ENCODE results near the gene MALT1.

Gene MALT1

DNA sequence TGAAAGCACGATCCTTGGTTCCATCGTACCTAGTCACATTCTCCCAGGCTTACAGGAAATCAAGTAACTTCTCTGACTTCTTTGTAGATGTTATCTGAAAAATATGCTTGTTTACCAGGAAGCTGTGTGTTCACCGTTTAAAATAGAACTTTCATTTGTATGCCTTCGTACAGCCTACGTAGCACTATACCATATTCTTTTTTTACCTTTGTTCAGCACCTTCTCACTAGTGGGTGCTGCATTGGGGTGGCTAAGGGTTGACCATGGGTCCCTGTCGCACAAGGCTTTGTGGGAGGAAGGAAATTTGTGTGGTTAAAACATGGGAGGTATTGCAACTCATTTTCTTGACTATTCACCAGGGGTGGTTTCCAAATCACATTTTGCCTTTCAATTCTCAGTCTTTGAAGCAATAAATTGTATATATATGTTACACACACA lies 16.6 kb downstream of the MALT1 start:
- no peak for DNase-seq

DNA sequence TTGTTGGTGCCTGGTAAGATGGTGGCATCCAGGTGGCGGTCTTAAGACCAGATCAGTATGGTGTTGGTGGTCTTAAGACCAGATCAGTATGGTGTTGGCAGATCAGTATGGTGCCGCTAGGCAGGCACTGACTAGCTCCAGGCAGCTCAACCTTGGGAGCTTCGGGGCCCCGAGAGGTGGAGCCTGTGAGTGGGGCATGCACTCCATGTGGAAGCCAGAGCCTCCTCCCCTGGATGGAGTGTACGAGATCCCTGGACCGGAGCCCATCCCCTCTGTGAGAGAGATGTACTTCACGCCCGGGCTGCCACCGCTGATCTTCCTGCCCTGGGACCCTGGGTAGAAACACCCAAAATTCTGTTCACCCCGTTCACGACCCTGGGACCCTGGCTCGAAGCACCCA lies 19.0 kb downstream of the MALT1 start:
- DNase-seq: no peak

DNA sequence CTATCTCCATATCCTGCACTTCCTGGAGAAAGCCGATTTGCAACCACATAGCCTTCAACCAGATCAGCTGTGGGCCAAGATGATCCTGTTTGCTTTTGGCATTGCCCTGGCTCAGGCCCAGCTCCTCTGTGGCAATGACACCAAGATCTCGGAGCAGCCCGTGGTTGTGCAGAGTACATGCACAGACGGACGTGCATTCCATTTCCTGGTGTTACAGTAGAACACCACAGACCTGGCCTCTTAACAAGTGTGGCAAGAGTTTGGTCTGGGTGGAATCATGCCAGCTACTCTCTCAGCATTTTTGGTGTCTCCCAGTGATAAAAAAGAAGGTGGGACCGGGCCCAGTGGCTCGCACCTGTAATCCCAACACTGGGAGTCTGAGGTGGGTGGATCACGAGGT lies 20.0 kb downstream of the MALT1 start:
- DNase-seq: no peak

GRCh38 chr18:58692422-58693185 lies 21.3 kb downstream of the MALT1 start:
- no peak for DNase-seq

DNA sequence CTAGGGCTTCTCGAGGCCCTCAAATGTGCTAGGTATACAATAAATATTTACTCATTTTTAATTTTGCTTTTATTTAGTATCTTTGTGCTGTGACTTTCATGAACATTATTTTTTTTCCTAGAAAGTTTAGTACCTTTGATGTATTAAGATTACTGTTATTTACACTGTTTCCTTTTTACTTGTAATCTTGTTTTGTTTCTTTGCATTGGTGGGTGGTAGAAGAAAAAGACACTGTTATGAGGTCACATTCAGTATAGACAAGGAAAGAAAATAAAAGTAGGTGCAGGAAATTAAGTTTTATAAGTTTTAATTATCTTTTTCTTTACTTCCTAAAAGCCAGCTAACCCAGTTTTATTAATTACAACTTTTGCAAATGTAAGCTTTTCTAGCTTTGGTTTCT lies 23.0 kb downstream of the MALT1 start:
- no peak for DNase-seq

GRCh38 chr18:58694720-58695468 lies 23.6 kb downstream of the MALT1 start:
- DNase-seq: no peak

GRCh38 chr18:58695772-58696171 lies 24.5 kb downstream of the MALT1 start:
- DNase-seq: no peak

DNA sequence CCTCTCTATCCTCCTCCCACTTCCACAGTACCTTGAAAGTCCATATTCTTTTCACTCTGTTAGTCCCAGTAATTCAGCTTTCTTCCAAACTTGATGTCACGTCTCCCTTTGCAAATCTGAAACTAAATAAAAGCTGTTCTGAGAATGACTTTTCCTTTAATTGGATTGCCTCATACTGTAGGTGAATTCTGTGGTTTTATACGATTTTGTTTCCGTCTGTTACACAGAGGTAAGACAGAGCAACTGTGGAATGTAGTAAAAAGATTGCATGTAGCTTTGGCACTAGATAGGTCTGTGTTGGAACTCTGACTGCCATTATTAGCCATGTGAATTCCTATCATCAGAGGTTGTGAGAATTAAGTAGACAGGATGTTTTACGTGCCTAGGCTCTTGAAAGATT lies 25.9 kb downstream of the MALT1 start:
- DNase-seq: no peak

- no peak for DNase-seq
These were observed 27.5 kb downstream of the MALT1 start for GRCh38 chr18:58698701-58699193.

GRCh38 chr18:58699551-58699950 lies 28.3 kb downstream of the MALT1 start:
- no peak for DNase-seq

- no peak for DNase-seq
These were observed 28.9 kb downstream of the MALT1 start for GRCh38 chr18:58700209-58700608.

- DNase-seq: no peak
These were observed 41.7 kb downstream of the MALT1 start for GRCh38 chr18:58712930-58713329.

DNA sequence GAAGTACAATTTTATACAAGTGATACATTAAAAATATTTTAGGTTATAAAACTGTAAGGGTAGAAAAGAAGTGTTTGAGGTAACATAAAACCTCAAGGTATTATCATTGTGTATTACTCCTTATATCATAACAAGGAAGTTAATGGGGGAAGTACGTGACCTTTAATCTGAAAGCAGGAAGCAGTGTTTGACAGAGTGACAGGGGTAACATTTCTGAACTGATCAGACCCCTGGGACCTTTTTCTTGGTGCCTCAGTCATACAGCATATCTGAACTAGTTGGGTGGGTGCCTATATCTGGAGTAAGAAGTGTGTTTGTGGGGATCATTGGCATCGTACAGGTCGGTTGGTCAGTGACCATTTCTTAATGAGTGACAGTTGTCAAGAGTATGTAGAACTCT lies 43.0 kb downstream of the MALT1 start:
- DNase-seq: no peak

GRCh38 chr18:58714821-58715220 lies 43.6 kb downstream of the MALT1 start:
- no peak for DNase-seq

GRCh38 chr18:58715540-58715939 lies 44.3 kb downstream of the MALT1 start:
- no peak for DNase-seq

DNA sequence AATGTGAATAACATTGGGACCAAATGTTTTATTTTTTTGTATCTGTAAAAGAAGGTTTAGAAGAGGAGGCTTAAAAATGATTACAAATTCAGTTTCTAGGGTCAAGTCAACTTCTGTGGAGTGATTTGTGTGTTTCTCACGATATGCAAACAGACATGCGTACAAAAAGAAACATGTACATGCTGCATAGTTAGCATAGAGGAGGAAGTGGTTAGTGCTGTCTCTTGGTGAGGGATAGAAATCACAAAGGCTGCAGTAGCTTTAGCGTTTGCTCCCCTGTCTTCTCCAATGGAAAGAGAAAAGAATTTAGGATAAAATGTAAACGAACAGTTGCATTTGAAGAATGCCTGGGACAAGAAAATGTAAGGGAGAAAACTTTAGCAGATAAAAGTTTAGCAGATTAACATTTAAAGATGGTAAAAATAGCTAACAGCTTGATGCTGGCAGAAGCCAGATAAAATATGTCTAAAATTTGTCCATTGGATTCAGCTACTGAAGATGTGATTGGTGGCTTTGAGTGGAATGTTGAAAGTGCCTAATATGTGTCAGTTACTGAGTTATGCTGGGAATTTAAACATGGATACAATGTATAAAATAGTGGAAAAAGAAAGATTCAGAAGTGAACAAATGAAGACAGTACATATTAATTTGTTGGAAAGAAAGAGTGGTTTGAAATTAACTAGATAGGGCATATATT lies 44.9 kb downstream of the MALT1 start:
- no peak for DNase-seq

DNA sequence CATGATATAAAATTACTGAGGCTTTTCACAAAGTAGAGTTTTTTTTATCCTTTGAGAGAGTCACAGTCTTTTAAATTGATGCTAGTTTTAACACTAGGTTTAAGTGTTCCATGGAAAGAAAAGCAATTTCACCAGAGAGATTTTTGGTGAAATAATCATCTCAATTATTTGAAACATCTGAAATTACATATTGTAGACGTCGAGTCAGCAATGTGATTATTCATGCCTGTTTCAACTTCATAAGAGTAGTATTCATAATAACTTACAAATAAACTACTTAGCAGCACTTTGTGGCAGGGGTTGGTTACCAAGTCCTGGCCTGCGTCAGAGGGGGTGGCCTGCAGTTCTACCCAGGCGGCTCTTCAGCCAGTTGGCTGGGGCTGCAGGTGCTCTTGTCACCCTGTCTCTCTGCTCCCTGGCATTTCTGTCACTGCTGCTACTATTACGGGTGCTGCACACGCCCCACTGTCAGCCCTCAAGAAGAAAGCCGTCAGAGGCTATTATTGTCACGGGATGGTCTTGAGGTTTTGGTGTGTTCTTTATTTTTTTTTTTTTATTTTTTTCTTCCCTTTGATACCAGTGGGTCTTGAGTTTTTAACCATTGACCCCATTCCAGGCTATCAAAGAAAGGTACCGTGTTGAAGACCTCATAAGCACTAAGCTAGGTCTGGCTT lies 50.4 kb downstream of the MALT1 start:
- DNase-seq: no peak

DNA sequence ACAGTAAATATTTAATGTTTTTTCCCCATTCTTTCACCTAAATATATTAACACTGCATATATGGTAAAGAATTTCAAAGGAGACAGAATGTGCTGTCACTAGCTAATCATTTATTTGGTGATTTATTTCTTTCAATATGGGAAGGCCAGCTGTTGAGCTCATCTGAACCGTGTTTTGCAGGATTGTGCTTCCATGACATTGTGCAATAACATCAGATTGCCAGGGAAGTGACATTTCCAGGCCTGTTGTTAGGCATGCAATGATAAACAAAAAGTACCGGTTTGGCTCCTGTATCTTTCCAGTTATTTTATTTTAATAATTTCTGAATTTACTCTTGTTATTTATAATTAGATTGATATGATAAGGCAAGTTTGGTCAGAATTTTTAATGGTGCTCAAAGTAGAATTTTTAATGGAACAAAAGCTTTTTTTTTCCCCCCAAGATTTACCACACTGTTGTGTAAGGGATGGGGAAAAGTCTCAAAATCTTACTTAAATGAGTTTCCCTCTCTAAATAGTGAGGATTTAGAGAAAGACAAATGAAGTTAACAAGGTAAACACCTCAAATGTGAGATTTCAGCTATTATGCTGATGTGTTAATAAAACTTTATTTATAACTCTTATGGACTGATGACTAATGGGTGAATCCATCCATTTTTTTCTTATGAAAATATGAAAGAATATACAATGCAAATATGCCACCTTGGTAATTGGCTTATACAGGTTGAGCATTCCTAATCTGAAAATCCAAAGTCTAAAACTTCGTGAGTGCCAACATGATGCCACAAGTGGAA lies 52.7 kb downstream of the MALT1 start:
- no peak for DNase-seq

GRCh38 chr18:58726671-58727070 lies 55.4 kb downstream of the MALT1 start:
- DNase-seq: no peak

DNA sequence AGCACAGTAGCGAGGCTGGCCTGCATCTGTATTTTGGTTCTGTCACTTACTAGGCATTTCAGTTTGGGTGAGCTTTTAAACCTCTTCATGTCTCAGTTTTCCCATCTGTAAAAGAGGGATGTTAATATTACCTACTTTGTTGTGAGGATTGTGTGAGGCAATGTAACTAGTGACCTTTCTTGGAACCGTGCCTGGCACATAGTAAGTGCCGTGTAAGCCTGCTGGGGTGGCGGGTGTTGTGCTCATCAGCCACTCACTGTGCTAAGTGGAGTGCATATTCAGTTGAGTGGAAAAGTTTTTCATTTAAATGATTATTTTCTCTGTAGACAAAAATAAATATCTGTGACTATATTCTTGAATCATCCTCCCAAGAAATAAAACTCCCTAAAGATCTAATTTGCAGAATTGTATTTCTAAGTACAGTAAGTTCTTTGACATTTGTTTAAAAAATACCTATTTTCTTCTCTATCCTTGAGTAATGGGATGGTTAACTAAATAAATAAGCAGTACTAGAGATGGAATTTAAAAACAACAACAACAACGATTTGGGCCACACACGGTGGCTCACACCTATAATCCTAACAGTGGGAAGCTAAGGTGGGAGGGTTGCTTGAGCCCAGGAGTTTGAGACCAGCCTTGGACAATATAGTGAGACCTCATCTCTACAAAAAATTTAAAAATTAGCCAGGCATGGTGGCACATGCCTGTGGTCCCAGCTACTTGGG lies 56.7 kb downstream of the MALT1 start:
- DNase-seq: no peak

Data from anterior cingulate cortex (tissue), 58 donors.